CD4-positive, alpha-beta memory T cell (primary cell): ENCODE results near the gene TRIM63. TPM values are rescaled to one million over a fixed set of nuclear protein-coding genes. Genes with fewer than 3 reads are reported as not detected.

Experiments
- polyA plus RNA-seq, 2 donors: library from polyadenylated mRNA; unstranded; fragments of 300-500 nt; fragmentation: Illumina TruSeq; gene quantifications; one replicate each; pipeline ENCODE4 v1.2.3, GENCODE V29; 2021
- total RNA-seq, 2 experiments: library from RNA; stranded (reverse); gene quantifications; one replicate each; pipeline ENCODE4 v1.2.3, GENCODE V29; 2021

The TRIM63 gene
- total and polyA plus RNA-seq, 4 experiments from 2014 or later, result not detected

Other genes with a start within 250 kb of the TRIM63 start
- gene MTFR1L, start 247.7 kb downstream of the TRIM63 start, total RNA-seq, result 10 to 100 TPM; 53.3 to 57.2 TPM
- 10 to 100 TPM; 27.5 to 58.4 TPM for gene MTFR1L, start 247.7 kb downstream of the TRIM63 start, polyA plus RNA-seq
- not detected for gene AUNIP, start 208.2 kb downstream of the TRIM63 start, total RNA-seq
- gene AUNIP, start 208.2 kb downstream of the TRIM63 start, polyA plus RNA-seq, result not detected
- 1 to 10 TPM; 2.1 to 2.6 TPM for gene PAQR7, start 191.9 kb downstream of the TRIM63 start, total RNA-seq
- under 1 TPM in 1 of 2 donors, not detected in 1; 0.29 TPM for gene PAQR7, start 191.9 kb downstream of the TRIM63 start, polyA plus RNA-seq
- gene STMN1, start 161.2 kb downstream of the TRIM63 start, total RNA-seq, result 10 to 100 TPM; 34.5 to 37.1 TPM
- 10 to 100 TPM; 53.7 to 85.2 TPM for gene STMN1, start 161.2 kb downstream of the TRIM63 start, polyA plus RNA-seq
- gene PAFAH2, start 69.6 kb downstream of the TRIM63 start, total RNA-seq, result 10 to 100 TPM; 18.3 to 20.0 TPM
- 10 to 100 TPM; 10.1 to 12.3 TPM for gene PAFAH2, start 69.6 kb downstream of the TRIM63 start, polyA plus RNA-seq
- gene EXTL1, start 45.9 kb downstream of the TRIM63 start, total RNA-seq, result under 1 TPM; 0.12 to 0.19 TPM
- gene EXTL1, start 45.9 kb downstream of the TRIM63 start, polyA plus RNA-seq, result not detected
- gene SLC30A2, start 21.5 kb downstream of the TRIM63 start, total RNA-seq, result not detected
- gene SLC30A2, start 21.5 kb downstream of the TRIM63 start, polyA plus RNA-seq, result not detected
- 10 to 100 TPM; 20.1 to 25.0 TPM for gene PDIK1L, start 44.2 kb upstream of the TRIM63 start, total RNA-seq
- gene PDIK1L, start 44.2 kb upstream of the TRIM63 start, polyA plus RNA-seq, result 1 to 10 TPM; 5.5 to 8.7 TPM
- not detected for gene FAM110D, start 91.4 kb upstream of the TRIM63 start, total RNA-seq
- not detected for gene FAM110D, start 91.4 kb upstream of the TRIM63 start, polyA plus RNA-seq
- gene C1orf232, start 101.3 kb upstream of the TRIM63 start, total RNA-seq, result not detected
- gene C1orf232, start 101.3 kb upstream of the TRIM63 start, polyA plus RNA-seq, result not detected
- 10 to 100 TPM; 10.7 to 12.4 TPM for gene ZNF593, start 102.3 kb upstream of the TRIM63 start, total RNA-seq
- 10 to 100 TPM; 21.6 to 32.9 TPM for gene ZNF593, start 102.3 kb upstream of the TRIM63 start, polyA plus RNA-seq
- not detected for gene ZNF593OS, start 104.2 kb upstream of the TRIM63 start, total RNA-seq
- under 1 TPM; 0.53 to 0.78 TPM for gene ZNF593OS, start 104.2 kb upstream of the TRIM63 start, polyA plus RNA-seq
- gene CNKSR1, start 109.9 kb upstream of the TRIM63 start, total RNA-seq, result 1 to 10 TPM; 3.4 to 4.5 TPM
- gene CNKSR1, start 109.9 kb upstream of the TRIM63 start, polyA plus RNA-seq, result 1 to 10 TPM in 1 of 2 donors, under 1 TPM in 1; 0.28 to 1.1 TPM
- gene CATSPER4, start 123.0 kb upstream of the TRIM63 start, total RNA-seq, result not detected
- gene CATSPER4, start 123.0 kb upstream of the TRIM63 start, polyA plus RNA-seq, result not detected
- gene CEP85, start 166.6 kb upstream of the TRIM63 start, total RNA-seq, result 10 to 100 TPM; 20.4 to 21.9 TPM
- 1 to 10 TPM; 6.7 to 9.4 TPM for gene CEP85, start 166.6 kb upstream of the TRIM63 start, polyA plus RNA-seq
- 100 to 1,000 TPM; 293 to 305 TPM for gene SH3BGRL3, start 212.5 kb upstream of the TRIM63 start, total RNA-seq
- gene SH3BGRL3, start 212.5 kb upstream of the TRIM63 start, polyA plus RNA-seq, result 1,000 to 10,000 TPM in 1 of 2 donors, 100 to 1,000 TPM in 1; 979 to 1,531 TPM
- gene UBXN11, start 239.0 kb upstream of the TRIM63 start, total RNA-seq, result 100 to 1,000 TPM; 115 to 117 TPM
- gene UBXN11, start 239.0 kb upstream of the TRIM63 start, polyA plus RNA-seq, result 10 to 100 TPM; 13.3 to 17.4 TPM